ENCODE results near the gene PHACTR4.
"Not testable (repeated sequence)": the region's sequence is repeated elsewhere in the genome, so short reads cannot be mapped to it uniquely, and the experiment has no call there.

GRCh38 chr1:28479497-28479896 lies 110.0 kb downstream of the PHACTR4 start:
- not testable (repeated sequence) for TF ChIP-seq POLR2A, POLR2AphosphoS5 (IDR thresholded peaks at IDR 0.05)
- TF ChIP-seq, protein P1, sequence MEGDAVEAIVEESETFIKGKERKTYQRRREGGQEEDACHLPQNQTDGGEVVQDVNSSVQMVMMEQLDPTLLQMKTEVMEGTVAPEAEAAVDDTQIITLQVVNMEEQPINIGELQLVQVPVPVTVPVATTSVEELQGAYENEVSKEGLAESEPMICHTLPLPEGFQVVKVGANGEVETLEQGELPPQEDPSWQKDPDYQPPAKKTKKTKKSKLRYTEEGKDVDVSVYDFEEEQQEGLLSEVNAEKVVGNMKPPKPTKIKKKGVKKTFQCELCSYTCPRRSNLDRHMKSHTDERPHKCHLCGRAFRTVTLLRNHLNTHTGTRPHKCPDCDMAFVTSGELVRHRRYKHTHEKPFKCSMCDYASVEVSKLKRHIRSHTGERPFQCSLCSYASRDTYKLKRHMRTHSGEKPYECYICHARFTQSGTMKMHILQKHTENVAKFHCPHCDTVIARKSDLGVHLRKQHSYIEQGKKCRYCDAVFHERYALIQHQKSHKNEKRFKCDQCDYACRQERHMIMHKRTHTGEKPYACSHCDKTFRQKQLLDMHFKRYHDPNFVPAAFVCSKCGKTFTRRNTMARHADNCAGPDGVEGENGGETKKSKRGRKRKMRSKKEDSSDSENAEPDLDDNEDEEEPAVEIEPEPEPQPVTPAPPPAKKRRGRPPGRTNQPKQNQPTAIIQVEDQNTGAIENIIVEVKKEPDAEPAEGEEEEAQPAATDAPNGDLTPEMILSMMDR (IDR thresholded peaks at IDR 0.05), result not testable (repeated sequence)
